ENCODE results near the gene CBX2. TPM values are rescaled to one million over a fixed set of nuclear protein-coding genes. Genes with fewer than 3 reads are reported as not detected.

Gene CBX2
- polyA plus RNA-seq, 1 of the 3 experiments (the other 2 are of a cell fraction) = 22.4 TPM

DNA sequence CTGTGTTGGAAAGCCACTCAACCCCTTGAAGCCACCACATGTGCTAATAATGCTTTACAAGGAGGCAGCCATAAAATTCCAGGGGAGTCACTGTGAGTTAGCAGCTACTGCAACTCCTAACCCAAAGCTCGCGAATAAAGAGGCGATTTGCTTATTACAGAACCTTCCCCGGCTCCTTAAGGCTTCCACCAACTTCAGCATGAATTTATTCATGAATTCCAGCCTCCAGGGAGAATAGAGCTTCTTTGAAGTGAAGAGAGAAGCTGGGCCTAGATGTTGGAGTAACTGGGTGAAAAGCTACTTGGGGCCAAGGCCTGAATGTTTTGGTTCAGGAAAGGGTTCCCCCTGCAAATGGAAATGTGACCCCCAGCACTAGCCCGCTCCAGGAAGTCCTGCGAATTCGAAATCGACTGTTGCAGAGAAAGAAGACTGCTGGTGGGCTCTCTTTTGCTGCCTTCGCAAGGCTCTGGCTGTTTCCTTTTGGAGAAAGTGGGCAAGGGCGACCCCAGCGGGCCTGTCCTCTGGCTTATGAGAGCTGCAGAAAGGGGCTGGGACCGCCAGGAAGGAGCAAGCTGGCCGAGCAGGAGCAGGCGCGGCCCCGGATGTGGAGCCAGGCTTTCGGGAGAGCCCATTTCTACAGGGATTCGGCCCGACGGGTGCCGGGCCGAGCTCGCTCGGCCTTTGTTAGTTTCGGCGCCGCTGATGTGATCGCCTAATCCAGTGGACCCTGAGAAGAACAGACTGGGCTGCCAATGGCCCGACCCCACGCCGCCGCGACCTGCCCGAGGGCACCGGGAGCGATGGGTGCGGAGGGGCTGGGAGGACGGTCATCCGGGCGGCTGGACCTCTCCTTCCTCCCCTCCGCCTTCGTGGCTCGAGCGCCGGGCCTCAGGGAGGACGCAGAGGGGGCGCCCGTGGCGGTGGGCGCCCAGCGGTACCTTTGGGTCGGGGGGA, 11.3 kb downstream of the CBX2 start:
- TF ChIP-seq, protein P1, sequence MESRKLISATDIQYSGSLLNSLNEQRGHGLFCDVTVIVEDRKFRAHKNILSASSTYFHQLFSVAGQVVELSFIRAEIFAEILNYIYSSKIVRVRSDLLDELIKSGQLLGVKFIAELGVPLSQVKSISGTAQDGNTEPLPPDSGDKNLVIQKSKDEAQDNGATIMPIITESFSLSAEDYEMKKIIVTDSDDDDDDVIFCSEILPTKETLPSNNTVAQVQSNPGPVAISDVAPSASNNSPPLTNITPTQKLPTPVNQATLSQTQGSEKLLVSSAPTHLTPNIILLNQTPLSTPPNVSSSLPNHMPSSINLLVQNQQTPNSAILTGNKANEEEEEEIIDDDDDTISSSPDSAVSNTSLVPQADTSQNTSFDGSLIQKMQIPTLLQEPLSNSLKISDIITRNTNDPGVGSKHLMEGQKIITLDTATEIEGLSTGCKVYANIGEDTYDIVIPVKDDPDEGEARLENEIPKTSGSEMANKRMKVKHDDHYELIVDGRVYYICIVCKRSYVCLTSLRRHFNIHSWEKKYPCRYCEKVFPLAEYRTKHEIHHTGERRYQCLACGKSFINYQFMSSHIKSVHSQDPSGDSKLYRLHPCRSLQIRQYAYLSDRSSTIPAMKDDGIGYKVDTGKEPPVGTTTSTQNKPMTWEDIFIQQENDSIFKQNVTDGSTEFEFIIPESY (IDR thresholded peaks at IDR 0.05; ENCODE audit: borderline replicate concordance, low read depth) = no peak
- TF ChIP-seq MEF2A (IDR thresholded peaks at IDR 0.05; ENCODE audit: borderline replicate concordance, low read depth) (no peak), SIN3A (IDR thresholded peaks at IDR 0.05; ENCODE audit: borderline replicate concordance, low read depth, low read length) (no peak), MXI1 (IDR thresholded peaks at IDR 0.05; ENCODE audit: low read depth, low read length) (no peak)
- TF ChIP-seq, protein P2, sequence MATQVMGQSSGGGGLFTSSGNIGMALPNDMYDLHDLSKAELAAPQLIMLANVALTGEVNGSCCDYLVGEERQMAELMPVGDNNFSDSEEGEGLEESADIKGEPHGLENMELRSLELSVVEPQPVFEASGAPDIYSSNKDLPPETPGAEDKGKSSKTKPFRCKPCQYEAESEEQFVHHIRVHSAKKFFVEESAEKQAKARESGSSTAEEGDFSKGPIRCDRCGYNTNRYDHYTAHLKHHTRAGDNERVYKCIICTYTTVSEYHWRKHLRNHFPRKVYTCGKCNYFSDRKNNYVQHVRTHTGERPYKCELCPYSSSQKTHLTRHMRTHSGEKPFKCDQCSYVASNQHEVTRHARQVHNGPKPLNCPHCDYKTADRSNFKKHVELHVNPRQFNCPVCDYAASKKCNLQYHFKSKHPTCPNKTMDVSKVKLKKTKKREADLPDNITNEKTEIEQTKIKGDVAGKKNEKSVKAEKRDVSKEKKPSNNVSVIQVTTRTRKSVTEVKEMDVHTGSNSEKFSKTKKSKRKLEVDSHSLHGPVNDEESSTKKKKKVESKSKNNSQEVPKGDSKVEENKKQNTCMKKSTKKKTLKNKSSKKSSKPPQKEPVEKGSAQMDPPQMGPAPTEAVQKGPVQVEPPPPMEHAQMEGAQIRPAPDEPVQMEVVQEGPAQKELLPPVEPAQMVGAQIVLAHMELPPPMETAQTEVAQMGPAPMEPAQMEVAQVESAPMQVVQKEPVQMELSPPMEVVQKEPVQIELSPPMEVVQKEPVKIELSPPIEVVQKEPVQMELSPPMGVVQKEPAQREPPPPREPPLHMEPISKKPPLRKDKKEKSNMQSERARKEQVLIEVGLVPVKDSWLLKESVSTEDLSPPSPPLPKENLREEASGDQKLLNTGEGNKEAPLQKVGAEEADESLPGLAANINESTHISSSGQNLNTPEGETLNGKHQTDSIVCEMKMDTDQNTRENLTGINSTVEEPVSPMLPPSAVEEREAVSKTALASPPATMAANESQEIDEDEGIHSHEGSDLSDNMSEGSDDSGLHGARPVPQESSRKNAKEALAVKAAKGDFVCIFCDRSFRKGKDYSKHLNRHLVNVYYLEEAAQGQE (IDR thresholded peaks at IDR 0.05; ENCODE audit: low read depth, low read length) = no peak
- ChIA-PET CTCF (interaction anchor here (0.6 to 1.6 kb wide), 6 partner anchors 8 to 51 kb away, joined by 3 to 5 read pairs (median 3); partner anchors contain the start of genes CBX2 and CBX8), POLR2A (interaction anchor here (1.0 to 1.3 kb wide), 2 partner anchors 9 to 55 kb away, joined by 3 read pairs; no protein-coding TSS in a partner anchor)
- Histone ChIP-seq H3K4me1 (ENCODE audit: control insufficient read depth in 1 of 2, insufficient read depth in 2 of 2, low read depth in 1 of 2, low read length in 1 of 2) (peaks cover 11 to 50% of the 10 kb centered on the region in 2 experiments; a peak in 3 of 4 replicates), H3K4me3 (ENCODE audit: low read depth in 2 of 2, low read length in 1 of 2) (no peak overlapping the region; a peak in 1 of 4 replicates), H3K4me2 (no peak overlapping the region), H3K9ac (no peak overlapping the region), H2AFZ (ENCODE audit: low read depth) (no peak overlapping the region), H3K9me2 (no peaks in the 10 kb centered on the region), H3K79me2 (ENCODE audit: insufficient read depth) (no peaks in the 10 kb centered on the region; the same call in 1 of the 2 replicates), H3K27ac (ENCODE audit: low read depth in 2 of 2, low read length in 1 of 2) (no peak overlapping the region; a peak in 1 of 4 replicates), H3K9me3 (no peaks in the 10 kb centered on the region), H3F3A (replicated peaks; ENCODE audit: insufficient read depth) (peaks cover 12% of the 10 kb centered on the region), H3K27me3 (ENCODE audit: insufficient read depth) (no peaks in the 10 kb centered on the region), H4K20me1 (ENCODE audit: insufficient read depth) (peaks cover 19% of the 10 kb centered on the region), H3K36me3 (replicated peaks in 1 of 2; ENCODE audit: control insufficient read depth in 1 of 2, insufficient read depth in 2 of 2, low read length in 1 of 2) (peaks cover 0 to 25% of the 10 kb centered on the region in 2 experiments)
- no peak for DNase-seq
- 92% methylated on average over 35 of the region's 52 CpGs for WGBS (ENCODE audit: low lambda C conversion rate)

Measured in SK-N-SH (cell line).